Breast epithelium (tissue), 3 donors: ENCODE measurements around the gene COMT.

Source experiments
- CTCF ChIP-seq, 3 donors: fragments of 450-650 bp; IDR thresholded peaks; one replicate each; pipeline ENCODE4 v1.5.1; 2016 to 2017; ENCODE audit warnings: antibody characterized with exemption in 3 of 3, mild to moderate bottlenecking in 3 of 3, moderate library complexity in 3 of 3
- POLR2A ChIP-seq: fragments of 450-650 bp; IDR thresholded peaks from one replicate; pipeline ENCODE4 v1.6.1; 2016; ENCODE audit warnings: antibody characterized with exemption, mild to moderate bottlenecking, moderate library complexity

GRCh38 chr22:19977296-19978243 is 36.0 kb downstream of the COMT start:
- TF ChIP-seq CTCF (IDR thresholded peaks at IDR 0.05), result no peak
- no peak for TF ChIP-seq POLR2A
